ENCODE data around the gene UQCRH. TPM values are rescaled to one million over a fixed set of nuclear protein-coding genes. Genes with fewer than 3 reads are reported as not detected.
A peak's percentile ranks its signal among the peaks of the same experiment; 100 is the strongest.

UQCRH gene
- total and polyA plus RNA-seq, 2 of the 8 experiments (the other 6 are each of a cell fraction or from before 2014, with no cell fraction given), result 626 to 1,112 TPM

DNA sequence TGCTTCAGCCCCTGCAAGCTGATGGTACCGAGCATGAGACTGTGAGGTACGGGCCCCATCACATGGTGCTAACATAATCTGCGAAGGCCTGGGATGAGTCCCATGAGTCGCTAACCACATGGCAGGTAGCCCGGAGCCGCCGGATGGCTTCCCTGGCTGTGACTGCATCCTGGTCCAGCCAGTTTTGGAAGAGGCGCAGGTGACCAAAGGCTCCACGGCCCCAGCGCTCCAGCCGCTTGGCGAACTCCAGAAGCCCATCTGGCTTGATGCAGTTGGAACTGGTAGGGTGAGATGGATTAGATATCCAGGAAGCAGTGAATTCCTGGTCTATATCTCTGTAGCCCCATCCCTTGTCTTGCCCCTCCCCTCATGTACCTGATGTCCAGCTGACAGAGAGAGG lies 24.7 kb upstream of the UQCRH start:
- Histone ChIP-seq H3K14ac (ENCODE audit: insufficient read length) (no peak overlapping the region), H3K36me3 (ENCODE audit: control insufficient read depth in 2 of 4, insufficient read depth in 4 of 4, low read length in 3 of 4) (peaks cover 33 to 78% (median 54%) of the 10 kb centered on the region in 4 experiments), H3K9ac (replicated peaks in 1 of 4; ENCODE audit: extremely low read depth in 1 of 4, low read depth in 3 of 4, low read length in 3 of 4) (no peak overlapping the region), H2BK120ac (replicated peaks; ENCODE audit: low read depth, low read length) (no peak overlapping the region), H3K23me2 (ENCODE audit: low read depth, low read length) (no peaks in the 10 kb centered on the region), H3K56ac (replicated peaks; ENCODE audit: insufficient read length, low read depth, low read length) (no peak overlapping the region), H3K18ac (ENCODE audit: extremely low read depth, low read length) (no peak overlapping the region), H3K4me2 (ENCODE audit: insufficient read depth in 1 of 2, low read depth in 2 of 2, low read length in 2 of 2) (no peak overlapping the region), H3K4me3 (ENCODE audit: extremely low read depth in 1 of 4, insufficient read depth in 2 of 4, low read depth in 3 of 4, low read length in 4 of 4) (no peak overlapping the region), H2AFZ (ENCODE audit: low read length) (no peak overlapping the region), H3K4ac (replicated peaks; ENCODE audit: insufficient read length, low read depth, low read length) (no peak overlapping the region), H4K20me1 (replicated peaks in 1 of 2; ENCODE audit: control insufficient read depth in 1 of 2, insufficient read depth in 2 of 2, low read length in 2 of 2) (peaks cover 3 to 4% of the 10 kb centered on the region in 2 experiments), H4K91ac (replicated peaks; ENCODE audit: insufficient read length, low read length) (no peak overlapping the region), H3K27ac (ENCODE audit: low read depth, low read length) (no peak overlapping the region), H2BK12ac (ENCODE audit: low read depth, low read length) (no peak overlapping the region), H2AK5ac (ENCODE audit: low read depth, low read length) (no peak overlapping the region), H3K79me2 (ENCODE audit: control insufficient read depth in 1 of 2, insufficient read depth in 2 of 2, low read length in 2 of 2) (no peaks in the 10 kb centered on the region), H2BK20ac (ENCODE audit: low read length) (no peak overlapping the region), H2BK5ac (ENCODE audit: low read depth, low read length) (no peak overlapping the region), H3K79me1 (ENCODE audit: low read depth, low read length) (no peaks in the 10 kb centered on the region), H2BK15ac (ENCODE audit: low read length) (no peak overlapping the region), H3K23ac (ENCODE audit: insufficient read length) (no peak overlapping the region), H3K9me3 (ENCODE audit: insufficient read depth in 2 of 2, low read depth in 1 of 2, low read length in 1 of 2) (no peaks in the 10 kb centered on the region), H4K8ac (ENCODE audit: extremely low read depth, insufficient read depth, low read length) (no peak overlapping the region), H3K27me3 (replicated peaks in 1 of 4; ENCODE audit: control insufficient read depth in 3 of 4, extremely low read depth in 1 of 4, insufficient read depth in 3 of 4, low read length in 3 of 4) (no peaks in the 10 kb centered on the region), H3K4me1 (replicated peaks in 1 of 4; ENCODE audit: control insufficient read depth in 3 of 4, insufficient read depth in 4 of 4, low read length in 3 of 4) (no peaks in the 10 kb centered on the region), H4K5ac (ENCODE audit: insufficient read length, low read depth, low read length) (no peak overlapping the region)
- FAIRE-seq (no peak), DNase-seq (ENCODE audit: low read depth in 1 of 2, low spot score in 2 of 2) (no peak)
- TF ChIP-seq, protein P1, sequence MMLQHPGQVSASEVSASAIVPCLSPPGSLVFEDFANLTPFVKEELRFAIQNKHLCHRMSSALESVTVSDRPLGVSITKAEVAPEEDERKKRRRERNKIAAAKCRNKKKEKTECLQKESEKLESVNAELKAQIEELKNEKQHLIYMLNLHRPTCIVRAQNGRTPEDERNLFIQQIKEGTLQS (IDR thresholded peaks at IDR 0.05; ENCODE audit: insufficient read depth, low read depth, low read length), result no peak
- TF ChIP-seq POLR2AphosphoS5 (IDR thresholded peaks at IDR 0.05; ENCODE audit: low read depth, low read length) (peak; percentile 26; the same call in 1 of the 2 replicates), POLR2A (IDR thresholded peaks at IDR 0.05; ENCODE audit: control extremely low read depth in 1 of 2, low read depth in 2 of 2, low read length in 2 of 2) (peak in 1 of 2 experiments; percentile 55; a peak in 2 of 3 replicates)
- CTCF ChIA-PET (ENCODE audit: partially characterized antibody), result no interaction called here
- POLR2A ChIA-PET (ENCODE audit: partially characterized antibody), result interaction anchor here (1.7 to 33.1 kb wide), 5 partner anchors 3 to 68 kb away, joined by 5 to 689 read pairs (median 6); partner anchors contain the start of genes LRRC41 and UQCRH
- 99% methylated on average over 12 of the region's 12 CpGs; no CpG with 5 or more reads in 1 of the 2 experiments for WGBS, 2 experiments (ENCODE audit: extremely low coverage in 1 of 2, insufficient coverage in 1 of 2, insufficient read length in 1 of 2, insufficient replicate concordance in 2 of 2, low coverage in 1 of 2, low lambda C conversion rate in 2 of 2, missing lambda C conversion rate in 1 of 2)
